Upper lobe of right lung (tissue), 1 donor: Measurements from ENCODE around the gene STK39. TPM values are rescaled to one million over a fixed set of nuclear protein-coding genes. Genes with fewer than 3 reads are reported as not detected.

Source experiments
- ATAC-seq: fragments of 200-7000 bp; cut with Tn5 transposase; one replicate; pipeline ENCODE4 v1.9.1; 2020; ENCODE audit warnings: mild to moderate bottlenecking, moderate library complexity
- DNase-seq: peaks from one replicate; pipeline ENCODE4 v3.0.0-alpha.2; 2020
- H3K27ac ChIP-seq: fragments of 200-600 bp; one replicate; pipeline ENCODE4 v1.8.0; 2022
- H3K27me3 ChIP-seq: fragments of 200-600 bp; one replicate; pipeline ENCODE4 v1.8.0; 2022; ENCODE audit warnings: mild to moderate bottlenecking
- H3K36me3 ChIP-seq: fragments of 200-600 bp; one replicate; pipeline ENCODE4 v1.8.0; 2022
- H3K4me1 ChIP-seq: fragments of 200-600 bp; one replicate; pipeline ENCODE4 v1.8.0; 2022
- H3K4me3 ChIP-seq: fragments of 200-600 bp; one replicate; pipeline ENCODE4 v1.8.0; 2022; ENCODE audit warnings: mild to moderate bottlenecking
- H3K9me3 ChIP-seq: fragments of 200-600 bp; one replicate; pipeline ENCODE4 v1.8.0; 2022
- CTCF ChIP-seq: fragments of 200-600 bp; IDR thresholded peaks from one replicate; pipeline ENCODE4 v1.8.0; 2022; ENCODE audit warnings: antibody characterized with exemption
- intact Hi-C: fragments of 100-400 bp; cut with DNase I; formaldehyde crosslinking; loops from one replicate; pipeline ENCODE4 v1.11.0; 2022
- total RNA-seq: library from RNA; stranded (reverse); fragmentation: NEBNext Ultra II Directional; extraction: Animal tissue kit (Norgen Biotek cat#: 25700); gene quantifications from one replicate; pipeline ENCODE4 v1.2.1, GENCODE V29; 2021
- donor health status: DM: no; HTN: yes; CAD: no; lungs with severe emphysema.

The STK39 gene
- total RNA-seq, 1 donor from 2014 or later, result 13.2 TPM

DNA sequence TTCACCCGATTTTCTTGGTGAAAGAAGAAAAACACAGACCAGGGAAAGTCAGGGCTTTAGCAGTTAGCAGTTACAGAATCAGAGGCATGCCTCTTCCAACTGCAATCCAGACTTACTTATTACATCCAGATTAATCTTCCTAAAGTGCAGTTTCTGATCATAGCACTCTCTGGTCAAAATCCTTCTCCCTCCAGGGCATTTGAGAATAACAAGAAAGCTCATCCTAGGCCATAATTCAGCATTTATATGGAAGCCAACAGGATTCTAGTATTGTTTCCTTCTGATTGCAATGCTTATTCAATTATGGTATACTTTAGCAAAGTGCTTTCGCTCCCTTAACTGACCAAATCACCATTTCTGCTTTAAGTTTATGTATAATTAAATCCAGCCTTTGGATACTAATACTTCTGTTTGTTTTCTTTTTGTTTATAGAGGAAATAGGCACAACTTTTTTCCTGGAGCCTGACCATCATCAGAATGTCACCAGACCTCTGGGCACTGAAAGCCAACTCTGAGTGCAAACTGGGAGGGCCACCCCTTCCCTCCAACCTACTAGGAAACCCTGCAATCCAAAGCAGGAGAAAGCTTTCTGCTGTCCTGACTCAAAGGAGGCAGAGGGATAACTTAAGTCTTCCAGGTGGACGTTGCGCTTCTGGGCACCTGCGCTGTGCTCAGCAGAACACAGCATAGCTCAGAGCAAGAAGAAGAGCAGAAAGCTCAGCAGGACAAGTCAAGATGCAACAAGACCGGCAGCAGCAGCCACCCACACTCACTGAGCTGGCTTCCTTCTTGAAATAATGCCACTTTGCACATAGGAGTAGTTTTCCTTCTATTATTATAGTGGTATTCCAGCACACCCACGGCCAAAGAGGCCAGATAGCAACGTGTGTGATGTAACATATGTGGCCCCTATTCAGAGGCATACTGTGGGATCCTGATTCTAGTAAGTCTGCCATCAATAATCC is 99.3 kb downstream of the STK39 start:
- intact Hi-C loops, result no loop called here
- Histone ChIP-seq H3K4me1 (no peaks in the 10 kb centered on the region), H3K36me3 (no peaks in the 10 kb centered on the region), H3K9me3 (no peaks in the 10 kb centered on the region), H3K27ac (no peak overlapping the region), H3K27me3 (no peaks in the 10 kb centered on the region), H3K4me3 (no peak overlapping the region)
- ATAC-seq, result no peak
- no peak for DNase-seq
- TF ChIP-seq CTCF, result no peak

GRCh38 chr2:168146892-168147810 is 100.2 kb downstream of the STK39 start:
- H3K9me3 ChIP-seq, result no peaks in the 10 kb centered on the region
- H3K36me3 ChIP-seq, result no peaks in the 10 kb centered on the region
- DNase-seq, result no peak
- intact Hi-C loops, result no loop called here
- TF ChIP-seq CTCF, result no peak
- no peak overlapping the region for H3K27ac ChIP-seq
- no peaks in the 10 kb centered on the region for H3K4me1 ChIP-seq
- no peaks in the 10 kb centered on the region for H3K27me3 ChIP-seq
- no peak overlapping the region for H3K4me3 ChIP-seq
- peak; percentile 54 for ATAC-seq

GRCh38 chr2:168145426-168146310 is 101.7 kb downstream of the STK39 start:
- no peak overlapping the region for H3K4me3 ChIP-seq
- no peak overlapping the region for H3K27ac ChIP-seq
- H3K9me3 ChIP-seq, result no peaks in the 10 kb centered on the region
- no peak for ATAC-seq
- no peak for TF ChIP-seq CTCF
- no peaks in the 10 kb centered on the region for H3K36me3 ChIP-seq
- intact Hi-C loops, result no loop called here
- no peak for DNase-seq
- no peaks in the 10 kb centered on the region for H3K4me1 ChIP-seq
- H3K27me3 ChIP-seq, result no peaks in the 10 kb centered on the region

DNA sequence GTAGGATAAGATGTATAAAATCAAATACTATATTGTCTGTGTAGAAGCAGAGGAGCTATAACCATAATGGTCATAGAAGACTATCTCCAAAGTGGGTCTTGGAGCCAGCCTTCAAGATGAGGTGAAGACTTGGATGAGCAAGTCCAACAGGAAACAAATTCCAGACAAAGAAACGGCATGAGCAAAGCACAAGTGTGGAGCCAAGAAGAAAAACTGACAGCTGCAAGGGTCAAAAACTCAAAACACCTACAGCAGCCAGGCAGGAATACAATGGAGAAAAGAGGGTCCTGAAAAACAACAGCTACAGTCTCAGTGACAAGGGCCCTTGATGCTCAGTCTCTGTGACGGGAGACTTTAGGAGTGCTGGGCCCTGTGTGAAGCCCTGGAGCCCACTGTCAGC is 102.4 kb downstream of the STK39 start:
- ATAC-seq, result no peak
- H3K27ac ChIP-seq, result no peak overlapping the region
- intact Hi-C loops, result no loop called here
- no peaks in the 10 kb centered on the region for H3K27me3 ChIP-seq
- no peak overlapping the region for H3K4me3 ChIP-seq
- no peaks in the 10 kb centered on the region for H3K4me1 ChIP-seq
- TF ChIP-seq CTCF, result no peak
- H3K9me3 ChIP-seq, result no peaks in the 10 kb centered on the region
- no peaks in the 10 kb centered on the region for H3K36me3 ChIP-seq
- DNase-seq, result no peak

- no peaks in the 10 kb centered on the region for H3K36me3 ChIP-seq
- H3K4me1 ChIP-seq, result no peaks in the 10 kb centered on the region
- no peak for ATAC-seq
- no peaks in the 10 kb centered on the region for H3K9me3 ChIP-seq
- H3K27me3 ChIP-seq, result no peaks in the 10 kb centered on the region
- intact Hi-C loops, result no loop called here
- DNase-seq, result no peak
- no peak overlapping the region for H3K27ac ChIP-seq
- no peak for TF ChIP-seq CTCF
- H3K4me3 ChIP-seq, result no peak overlapping the region
Measured at GRCh38 chr2:168143813-168144212, 103.6 kb downstream of the STK39 start.
